Superior temporal gyrus (tissue), 1 donor: ENCODE measurements around the gene RPS8.
A peak's percentile ranks its signal among the peaks of the same experiment; 100 is the strongest.
"Not testable (repeated sequence)": the region's sequence is repeated elsewhere in the genome, so short reads cannot be mapped to it uniquely, and the experiment has no call there.

ENCODE experiments used
- DNase-seq: peaks from one replicate; pipeline ENCODE4 v3.0.0-alpha.2; 2016; ENCODE audit errors: extremely low spot score

The RPS8 gene

DNA sequence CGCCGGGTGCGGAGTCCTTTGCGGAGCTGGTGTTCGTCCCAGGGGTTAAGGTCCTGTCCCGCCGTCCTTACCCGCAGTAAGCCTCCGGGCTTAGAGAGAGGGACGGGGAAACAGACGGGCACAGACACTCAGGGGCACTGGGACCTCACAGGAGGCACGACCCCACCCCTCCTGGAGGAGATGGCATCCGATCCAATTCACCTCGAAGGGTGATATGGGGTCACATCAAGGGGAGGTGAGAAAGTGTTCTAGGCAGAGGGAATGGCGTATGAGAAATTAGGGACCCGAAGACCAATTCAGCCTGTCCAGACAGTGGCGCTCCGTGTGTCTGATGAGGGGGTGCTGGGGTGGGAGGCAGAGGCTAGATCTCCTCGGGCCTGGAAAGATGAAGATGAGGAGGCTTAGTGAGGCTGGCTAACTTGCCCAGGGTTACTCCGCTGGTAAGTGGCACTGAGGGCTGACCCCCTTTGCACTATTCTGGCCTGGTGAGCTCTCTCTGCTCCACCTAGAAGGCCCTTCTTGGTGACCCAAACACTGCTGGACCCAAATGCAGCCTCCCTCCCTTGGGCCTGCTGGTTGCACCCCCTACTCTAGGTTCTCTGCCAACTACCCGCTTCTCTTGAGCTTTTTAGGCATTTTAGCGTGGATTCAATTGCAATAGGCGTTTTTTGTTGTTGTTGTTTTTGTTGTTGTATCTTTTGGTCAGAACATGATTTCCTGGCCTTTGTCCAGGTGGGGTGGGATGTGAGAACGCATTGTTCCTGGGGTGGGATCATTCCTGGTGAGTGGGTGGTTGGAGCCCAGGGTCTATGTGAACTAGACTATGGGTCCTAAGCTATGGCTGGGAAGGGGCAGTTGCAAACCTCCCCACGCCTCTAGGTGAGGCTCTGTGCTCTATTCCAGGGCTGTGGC is 45.2 kb downstream of the RPS8 start:
- DNase-seq, result peak; percentile 8

DNA sequence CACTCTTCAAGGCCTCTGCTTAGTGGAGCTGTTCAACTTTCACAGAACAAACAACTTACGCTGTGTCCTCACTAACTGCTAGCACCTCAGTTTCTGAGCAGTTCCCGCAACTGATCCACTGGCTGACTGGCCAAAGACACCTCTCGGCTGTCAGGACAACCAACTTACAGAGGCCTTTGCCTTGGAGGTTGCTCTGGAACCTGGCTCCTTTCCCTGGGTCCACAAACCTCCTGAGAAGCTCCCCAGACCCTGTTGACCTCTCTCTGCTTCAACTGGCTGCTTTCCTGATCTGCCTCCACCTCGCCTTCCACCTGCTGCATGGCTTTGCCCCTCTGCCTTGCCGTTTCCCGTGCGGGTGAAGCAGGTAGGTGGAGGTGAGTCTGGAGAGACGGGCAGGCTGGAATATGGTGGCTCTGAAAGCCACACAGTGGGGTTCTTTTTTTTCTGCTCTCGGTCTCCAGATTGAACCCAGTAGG is 45.9 kb downstream of the RPS8 start:
- no peak for DNase-seq

DNA sequence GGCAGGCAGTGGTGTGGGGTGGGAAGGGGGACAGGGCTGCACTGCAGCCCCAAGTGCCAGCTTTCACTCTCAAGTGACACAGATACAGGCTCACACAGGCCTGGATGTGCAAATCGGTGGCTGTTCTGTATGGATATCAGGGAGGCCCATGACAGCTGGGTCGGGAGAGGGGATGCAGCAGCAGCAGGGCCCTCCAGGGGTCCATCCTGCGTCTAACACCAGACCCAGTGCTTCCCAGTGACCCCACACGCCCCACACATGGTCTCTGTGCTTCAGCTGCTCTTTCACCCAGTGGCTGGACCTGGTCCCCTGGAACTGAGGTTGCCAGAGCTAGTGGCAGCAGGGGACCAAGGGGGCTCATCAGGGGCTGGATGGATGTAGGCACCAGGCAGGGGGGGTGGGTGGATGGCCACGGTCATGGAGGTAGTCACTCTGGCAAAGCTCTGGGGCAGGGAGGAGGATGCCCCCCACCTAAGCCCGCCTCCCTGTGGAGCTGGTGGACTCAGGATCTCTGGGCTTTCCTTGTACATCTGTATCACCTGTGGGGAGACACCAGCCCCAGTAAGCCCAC is 46.9 kb downstream of the RPS8 start:
- DNase-seq, result no peak

DNA sequence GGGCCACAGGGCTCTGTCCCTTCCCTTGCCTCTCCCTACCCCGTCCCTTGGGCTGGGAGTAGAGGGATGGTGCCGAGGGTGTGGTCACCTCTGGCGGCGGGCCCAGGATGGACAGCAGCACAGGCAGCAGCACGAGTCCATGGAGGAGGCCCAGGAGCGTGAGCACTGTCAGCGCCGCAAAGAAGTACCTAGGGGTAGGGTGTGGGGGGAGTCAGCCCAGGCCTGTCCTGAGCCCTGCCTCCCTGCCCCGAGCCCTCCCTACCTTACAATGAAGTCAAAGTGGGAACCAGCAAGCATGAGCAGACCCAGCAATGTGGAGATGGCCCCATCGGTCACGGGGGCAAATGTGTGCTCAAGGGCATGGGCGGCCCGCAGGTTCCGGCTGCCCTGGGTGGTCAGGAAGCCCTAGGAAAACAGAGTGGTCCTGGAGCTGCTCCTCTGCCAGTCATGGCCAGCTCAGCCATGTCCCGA is 47.7 kb downstream of the RPS8 start:
- no peak for DNase-seq

DNA sequence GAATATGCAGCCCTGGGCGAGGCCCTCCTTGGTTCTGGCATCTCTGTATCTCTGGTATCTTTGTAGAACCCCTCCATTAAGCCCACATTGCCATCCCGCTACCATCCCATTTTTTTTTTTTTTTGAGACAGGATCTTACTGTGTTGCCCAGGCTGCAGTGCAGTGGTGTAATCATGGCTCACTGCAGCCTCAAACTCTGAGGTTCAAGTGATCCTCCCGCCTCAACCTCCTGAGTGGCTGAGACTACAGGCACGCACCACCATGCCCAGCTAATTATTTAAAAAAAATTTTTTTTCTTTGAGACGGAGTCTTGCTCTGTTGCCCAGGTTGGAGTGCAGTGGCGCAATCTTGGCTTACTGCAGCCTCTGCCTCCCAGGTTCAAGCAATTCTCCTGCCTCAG is 49.1 kb downstream of the RPS8 start:
- DNase-seq, result not testable (repeated sequence)

DNA sequence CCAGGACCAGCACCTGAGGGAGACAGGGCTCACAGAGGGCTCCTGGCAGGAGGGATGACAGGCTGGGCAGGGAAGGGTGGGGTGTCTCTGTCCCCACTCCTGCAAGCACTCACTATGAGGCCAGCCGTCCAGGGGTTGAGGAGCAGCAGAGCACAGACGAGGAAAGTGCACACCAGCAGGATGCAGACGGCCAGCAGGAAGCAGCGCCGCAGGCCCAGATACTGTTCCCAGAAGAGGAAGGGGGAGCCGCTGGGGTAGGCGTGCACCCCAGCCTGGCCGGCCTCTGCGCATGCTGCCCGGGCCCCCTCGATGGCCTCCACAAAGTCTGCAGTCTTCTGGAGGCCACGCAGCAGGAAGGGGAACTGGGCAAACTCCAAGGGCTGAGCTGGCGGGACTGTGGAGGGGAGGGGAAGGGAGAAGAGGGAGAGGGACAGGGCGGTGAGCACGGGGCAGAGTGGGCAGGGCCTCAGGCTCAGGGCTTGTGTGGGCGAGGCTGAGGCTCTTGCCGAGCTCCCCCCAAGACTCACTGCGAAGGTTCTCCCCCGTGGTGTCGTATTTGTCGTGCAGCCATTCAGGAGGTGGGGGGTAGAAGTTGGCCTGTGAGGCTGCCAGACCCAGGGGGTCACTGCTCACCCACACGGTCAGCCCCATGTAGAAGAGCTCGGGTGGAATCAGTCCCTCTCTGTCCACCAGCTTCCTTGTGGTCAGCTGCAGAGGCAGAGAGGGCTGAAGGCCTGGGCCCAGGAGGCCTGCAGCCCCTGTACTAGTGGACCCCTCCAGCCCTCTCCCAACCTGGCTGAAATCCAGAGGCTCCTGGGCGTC is 51.2 kb downstream of the RPS8 start:
- DNase-seq, result no peak

DNA sequence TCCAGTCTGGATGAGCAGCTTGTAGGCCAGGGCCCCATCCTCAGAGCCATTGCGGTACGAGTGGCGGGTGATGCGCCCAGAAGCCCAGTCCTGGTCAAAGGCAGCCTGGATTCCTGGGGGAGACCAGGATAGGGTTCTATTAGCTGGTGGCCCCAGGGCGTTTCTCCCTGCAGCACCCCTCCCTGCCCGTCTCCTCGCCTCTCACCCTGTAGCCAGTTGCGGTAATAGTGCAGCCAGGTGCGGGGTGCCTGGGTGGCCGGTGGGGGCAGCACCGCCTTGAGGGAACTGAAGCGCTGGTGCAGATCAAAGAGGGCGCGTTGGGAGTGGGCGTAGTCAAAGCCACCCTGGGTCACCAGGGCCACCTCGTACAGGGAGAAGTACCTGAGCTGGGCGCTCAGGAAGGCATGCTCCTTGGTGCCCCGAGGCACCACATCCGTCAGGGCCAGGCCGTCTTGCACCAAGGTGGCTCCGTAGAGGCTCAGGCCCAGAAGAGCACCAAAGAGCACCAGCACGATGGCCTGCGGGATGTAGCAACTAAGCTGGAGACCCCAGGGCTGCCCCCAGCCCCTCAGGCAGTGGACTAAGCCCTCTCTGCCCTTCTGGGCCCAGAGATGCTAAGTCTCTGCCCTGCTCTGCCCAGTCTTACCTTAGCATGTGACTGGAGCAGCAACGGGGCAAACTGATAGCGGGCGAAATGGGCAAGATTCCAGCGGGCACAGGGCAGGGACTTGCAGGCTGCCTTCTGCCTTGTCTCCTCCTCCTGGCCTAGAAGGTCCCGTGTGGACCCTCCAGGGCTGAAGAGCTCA is 52.1 kb downstream of the RPS8 start:
- DNase-seq, result no peak

DNA sequence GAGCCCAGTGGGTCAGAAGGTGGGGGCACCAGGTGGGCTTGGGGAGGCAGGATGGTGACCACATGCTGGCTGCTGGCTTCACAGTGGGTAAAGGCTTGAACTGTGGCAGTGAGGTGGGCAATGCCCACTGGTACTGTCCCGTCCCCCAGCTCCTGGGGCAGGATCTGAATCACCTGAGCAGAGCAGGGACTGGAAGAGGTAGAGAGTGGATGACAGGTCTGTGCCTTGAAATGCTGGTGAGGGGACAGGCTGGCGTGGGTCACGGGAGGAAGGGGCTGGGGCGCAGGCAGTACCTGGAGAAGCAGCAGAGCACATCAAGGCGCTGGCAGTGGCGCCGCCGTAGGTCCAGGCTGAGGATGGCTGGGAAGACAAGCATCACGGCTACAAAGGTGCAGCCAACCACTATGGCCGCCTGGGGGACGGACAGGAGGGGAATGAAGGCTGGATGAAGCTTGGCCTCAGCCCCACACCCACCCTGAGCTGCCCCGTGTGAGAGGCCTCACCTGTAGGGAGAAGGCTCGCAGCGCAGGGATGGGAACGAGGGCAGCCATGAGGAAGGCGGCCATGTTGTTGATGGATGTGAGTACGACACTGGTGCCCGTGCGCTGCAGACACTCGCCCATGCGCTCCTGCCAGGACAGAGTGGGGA is 52.8 kb downstream of the RPS8 start:
- DNase-seq, result no peak
